22Rv1 (cell line): ENCODE data around the gene TULP1.

Experiments
- CTCF ChIP-seq: fragments of 450-650 bp; IDR thresholded peaks from 2 replicates; pipeline ENCODE4 v1.5.1; 2017; ENCODE audit warnings: mild to moderate bottlenecking
- ZFX ChIP-seq: fragments of 450-650 bp; IDR thresholded peaks from 2 replicates; pipeline ENCODE4 v1.6.1; 2017; ENCODE audit warnings: antibody characterized with exemption, borderline replicate concordance

- no peak for TF ChIP-seq CTCF
- TF ChIP-seq ZFX, result no peak
Measured at GRCh38 chr6:35501784-35502183, 10.9 kb downstream of the TULP1 start.
